Occipital lobe (tissue), 2 donors: ENCODE data around the gene SCARB1. TPM values are rescaled to one million over a fixed set of nuclear protein-coding genes. Genes with fewer than 3 reads are reported as not detected.
A peak's percentile ranks its signal among the peaks of the same experiment; 100 is the strongest.

Source experiments
- DNase-seq: peaks from one replicate; lab custom pipeline; 2025; lab: John Stamatoyannopoulos, UW
- total RNA-seq: library from RNA; depleted of rRNA; stranded (reverse); fragments of >200 nt; gene quantifications from one replicate; pipeline ENCODE4 v1.2.3, GENCODE V29; 2014

SCARB1 gene
- total RNA-seq, 1 donor from 2014 or later: 8.9 TPM

DNA sequence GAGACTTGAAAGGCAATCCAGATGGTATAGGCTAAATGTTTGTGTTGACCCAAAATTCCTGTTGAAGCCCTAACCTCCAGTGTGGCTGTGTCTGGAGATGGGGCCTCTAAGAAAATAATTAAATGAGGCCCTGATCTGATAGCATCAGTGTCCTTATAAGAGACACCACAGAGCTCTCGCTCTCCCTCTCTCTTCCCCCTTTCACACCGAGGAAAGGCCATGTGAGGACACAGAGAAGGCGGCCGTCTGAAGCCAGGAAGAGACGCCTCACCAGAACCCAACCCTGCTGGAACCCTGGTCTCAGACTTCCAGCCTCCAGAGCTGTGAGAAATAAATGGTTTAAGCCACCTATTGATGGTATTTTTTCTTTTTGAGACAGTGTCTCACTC is 87.5 kb downstream of the SCARB1 start:
- no peak for DNase-seq

- DNase-seq: peak; percentile 79
Measured at GRCh38 chr12:124774462-124775167, 89.0 kb downstream of the SCARB1 start.

DNA sequence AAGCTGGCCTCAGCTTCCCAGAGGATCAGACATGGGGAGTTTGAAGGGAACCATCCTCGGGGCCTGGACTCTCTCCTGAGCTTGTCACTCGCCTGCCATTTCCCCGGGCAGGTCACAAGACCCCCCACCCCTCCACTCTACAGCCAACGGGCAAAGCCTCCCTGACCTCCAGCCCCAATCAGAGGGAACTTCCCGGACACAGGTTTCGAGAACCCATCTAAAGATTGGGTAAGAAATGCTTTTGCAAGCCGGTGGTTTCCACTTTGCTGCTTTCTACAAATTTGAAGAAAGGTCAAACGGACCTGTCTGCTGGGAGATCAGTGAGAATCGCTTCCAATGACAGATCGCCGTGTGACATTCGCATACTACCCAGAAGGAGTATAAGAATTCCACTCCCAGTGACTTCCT is 89.6 kb downstream of the SCARB1 start:
- no peak for DNase-seq

- DNase-seq: no peak
Measured at GRCh38 chr12:124772289-124773170, 91.1 kb downstream of the SCARB1 start.

DNA sequence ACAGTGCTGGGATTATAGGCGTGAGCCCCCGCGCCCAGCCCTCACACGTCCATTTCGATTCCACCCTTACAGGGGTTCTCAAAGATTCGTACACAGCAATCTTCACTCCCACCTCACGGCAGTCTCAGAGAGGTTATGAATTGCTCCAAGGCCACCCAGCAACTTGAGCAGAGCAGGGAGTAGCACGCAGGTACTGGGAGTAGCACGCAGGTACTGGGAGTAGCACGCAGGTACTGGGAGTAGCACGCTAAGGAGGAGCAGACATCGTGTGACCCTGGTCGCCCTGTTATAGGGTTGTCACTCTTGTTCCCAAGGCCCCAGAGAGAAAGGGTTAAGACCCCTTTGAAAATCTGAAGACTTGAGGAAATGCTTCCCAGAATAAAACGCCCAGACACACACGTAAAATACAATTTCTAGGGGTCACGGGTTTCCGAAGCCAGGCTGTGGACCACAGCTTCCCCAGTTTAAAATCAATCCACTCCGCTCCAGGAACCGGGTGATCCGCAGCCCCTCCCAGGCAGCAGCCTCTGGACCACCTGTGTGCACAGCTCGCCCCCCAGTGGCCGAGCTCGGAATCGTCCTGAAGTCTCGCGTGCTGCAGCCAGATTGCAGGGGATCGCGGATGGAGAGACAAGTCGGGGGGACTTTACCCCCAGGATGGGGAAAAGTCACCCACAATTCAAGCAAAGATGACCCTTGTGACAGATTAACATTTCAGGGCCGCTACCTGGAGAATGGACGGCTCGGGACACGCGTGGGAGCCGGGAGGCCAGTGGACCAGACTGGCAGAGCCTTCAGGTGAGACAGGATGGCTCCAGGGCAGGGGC is 92.0 kb downstream of the SCARB1 start:
- DNase-seq: peak; percentile 77

- no peak for DNase-seq
Measured at GRCh38 chr12:124770728-124771127, 92.9 kb downstream of the SCARB1 start.

GRCh38 chr12:124769881-124770512 is 93.7 kb downstream of the SCARB1 start:
- no peak for DNase-seq

DNA sequence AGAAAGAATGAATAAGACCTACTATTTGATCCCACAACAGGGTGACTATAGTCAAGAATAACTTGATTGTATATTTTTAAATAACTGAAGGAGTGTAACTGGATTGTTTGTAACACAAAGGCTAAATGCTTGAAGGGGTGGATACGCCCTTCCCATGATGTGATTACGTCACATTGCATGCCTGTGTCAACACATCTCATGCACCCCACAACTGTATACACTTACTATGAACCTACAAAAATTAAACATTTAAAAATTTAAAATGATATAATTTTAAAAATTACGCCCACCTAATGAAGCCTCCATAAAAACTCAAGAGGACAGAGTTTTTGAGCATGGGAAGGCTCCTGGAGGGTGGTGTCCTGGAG is 94.5 kb downstream of the SCARB1 start:
- DNase-seq: no peak

DNA sequence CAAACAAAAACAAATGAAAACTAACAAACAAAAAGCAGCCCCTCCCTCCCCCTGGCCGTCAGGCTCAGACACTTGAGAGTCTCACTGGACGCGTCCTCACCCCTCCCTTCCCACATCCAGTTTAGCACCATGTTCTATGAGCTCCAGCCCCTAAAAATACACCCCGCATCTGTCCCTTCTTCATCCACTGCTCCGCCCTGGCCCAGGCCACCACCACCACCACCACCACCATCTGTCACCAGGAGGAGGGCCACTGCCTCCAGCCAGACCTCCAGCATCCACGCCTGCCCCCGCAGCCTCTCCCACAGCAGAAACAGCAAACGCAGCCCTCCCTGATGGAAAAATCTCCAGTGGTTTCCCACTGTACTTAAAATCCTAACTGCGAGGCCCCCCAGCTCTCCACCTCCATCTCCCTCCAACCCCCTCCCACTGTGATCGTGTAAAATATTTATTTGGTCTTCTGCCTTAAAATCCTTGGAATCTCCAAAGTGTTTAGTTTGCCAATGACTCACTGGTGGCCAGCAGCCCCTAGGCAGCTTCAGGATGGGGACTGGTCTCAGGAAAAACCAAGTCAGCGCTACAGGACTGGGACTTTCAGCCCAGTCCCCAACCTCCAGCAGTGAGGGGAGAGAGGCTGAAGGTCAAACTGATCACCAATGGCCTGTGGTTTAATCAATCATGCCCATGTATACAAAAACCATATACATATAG is 95.1 kb downstream of the SCARB1 start:
- no peak for DNase-seq

DNA sequence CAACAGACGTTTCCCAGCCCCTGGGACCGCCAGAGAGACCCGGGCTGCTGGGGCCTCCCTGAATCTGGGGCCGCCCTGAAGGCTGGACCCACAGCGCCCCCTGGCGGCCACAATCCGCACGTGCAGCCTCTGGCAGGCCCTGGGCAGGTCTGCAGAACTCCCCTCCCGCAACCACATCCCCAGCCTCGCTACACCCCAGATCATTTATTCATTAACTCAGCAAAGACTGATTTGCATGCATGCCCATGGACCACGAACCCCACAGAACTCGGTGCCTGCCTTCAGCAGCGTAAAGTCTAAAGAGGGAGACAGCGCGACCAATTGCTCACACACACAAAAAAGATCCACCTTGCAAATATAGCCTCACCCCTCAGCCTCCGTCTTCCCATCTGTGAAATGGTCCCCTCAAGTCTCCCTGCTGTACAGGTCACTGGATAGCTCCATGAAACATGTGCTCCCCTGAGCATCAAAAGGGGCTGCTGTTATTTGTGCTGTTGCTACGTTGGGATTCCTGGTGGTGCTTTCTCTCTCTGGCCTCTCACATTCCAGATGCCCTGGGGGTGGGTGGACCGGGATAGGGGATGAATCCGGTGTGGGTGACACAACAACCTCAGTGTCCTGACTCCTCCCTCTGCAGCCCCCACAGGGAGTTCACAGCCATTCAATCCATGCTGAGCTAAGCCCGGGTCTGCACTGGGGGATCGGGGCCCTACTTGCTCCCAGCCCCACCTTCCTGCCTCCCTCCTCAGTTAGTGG is 96.4 kb downstream of the SCARB1 start:
- peak; percentile 38 for DNase-seq

DNA sequence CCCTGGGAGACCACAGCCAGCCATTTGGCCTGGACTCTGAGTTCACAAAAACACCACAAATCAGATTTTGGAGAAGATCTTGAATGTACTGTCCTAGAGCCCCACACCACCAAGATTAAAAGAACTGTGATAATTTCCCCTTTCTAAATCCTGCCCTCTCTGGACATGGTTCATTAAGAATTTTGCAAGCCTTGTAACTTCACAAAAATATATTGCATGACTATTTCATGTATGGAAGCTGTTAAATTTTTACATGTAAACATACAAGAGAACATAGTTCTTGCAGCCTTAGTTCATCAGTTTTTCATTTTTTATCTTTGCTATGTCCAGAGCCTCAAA is 97.0 kb downstream of the SCARB1 start:
- DNase-seq: no peak

GRCh38 chr12:124765581-124766489 is 97.8 kb downstream of the SCARB1 start:
- no peak for DNase-seq

DNA sequence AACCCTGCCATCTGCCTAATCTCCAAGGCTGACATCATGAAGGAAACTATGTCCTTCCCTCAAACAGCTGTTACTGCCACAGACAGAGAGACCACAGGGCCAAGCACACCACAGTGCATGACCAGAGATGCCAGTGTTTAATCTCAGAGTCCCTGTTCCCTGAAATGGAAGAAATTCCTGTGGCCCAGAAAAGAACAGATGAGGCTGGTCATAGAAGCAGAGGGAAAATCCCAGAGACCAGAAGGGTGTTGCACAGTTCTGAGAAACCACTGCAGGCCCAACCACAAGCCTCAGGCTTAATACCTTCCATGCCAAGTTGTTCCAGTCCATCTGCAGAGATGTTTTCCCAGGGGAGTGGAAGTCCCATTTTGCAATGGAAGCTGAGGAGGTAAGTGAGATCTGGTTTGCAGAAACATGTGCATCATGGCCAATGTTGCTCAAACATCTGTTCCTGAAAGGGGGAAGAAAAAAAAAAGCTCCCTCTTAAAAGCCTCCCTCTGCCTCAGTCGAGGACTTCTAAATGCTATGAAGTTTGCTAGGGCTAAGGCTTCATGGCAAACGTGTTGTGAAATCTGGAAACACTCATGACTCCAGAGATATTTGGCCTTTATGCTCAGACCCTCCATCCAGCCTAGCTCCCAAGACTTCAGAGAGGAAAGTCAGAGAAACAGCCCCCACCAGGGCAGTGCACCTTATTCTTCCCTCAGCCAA is 98.6 kb downstream of the SCARB1 start:
- no peak for DNase-seq

DNA sequence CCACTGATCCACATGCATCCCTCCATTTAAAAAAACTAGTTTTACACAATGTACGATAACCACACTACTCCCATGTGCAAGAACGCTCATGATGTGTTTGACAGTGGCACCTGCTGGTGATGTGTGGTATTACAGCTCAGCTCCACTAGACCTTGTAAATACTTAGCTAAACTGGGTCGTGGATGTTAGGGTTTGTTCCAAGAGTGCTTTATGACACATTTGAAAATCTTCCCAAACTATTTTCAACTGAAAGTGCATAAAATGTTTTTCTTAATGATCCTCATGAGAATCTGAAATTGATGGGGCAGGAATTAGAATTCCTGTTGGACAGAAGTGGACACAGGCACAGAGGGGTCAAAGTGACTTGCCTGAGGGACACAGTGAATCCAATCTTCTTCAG is 99.2 kb downstream of the SCARB1 start:
- DNase-seq: no peak

- DNase-seq: no peak
Measured at GRCh38 chr12:124763594-124763979, 100.1 kb downstream of the SCARB1 start.

- no peak for DNase-seq
Measured at GRCh38 chr12:124762791-124763593, 100.7 kb downstream of the SCARB1 start.

GRCh38 chr12:124762384-124762783 is 101.3 kb downstream of the SCARB1 start:
- DNase-seq: no peak

- DNase-seq: peak; percentile 15
Measured at GRCh38 chr12:124761871-124762270, 101.8 kb downstream of the SCARB1 start.
